Endometrium (tissue), 2 donors: ENCODE results near the gene PDLIM1.

Source experiments
- FAIRE-seq: peaks from 2 replicates; lab custom pipeline; 2012; peaks lifted over from hg19 to GRCh38; lab: Jason Lieb, UNC
- donor health status: control.
- donor health status: control.

The PDLIM1 gene

GRCh38 chr10:95290461-95291364, at the start of gene PDLIM1:
PDLIM1 (minus strand) TSS chr10:95291003; CDS start chr10:95290915, 88 bp downstream.
- no peak for FAIRE-seq

GRCh38 chr10:95339863-95340262, 49.1 kb upstream of the PDLIM1 start:
- no peak for FAIRE-seq

GRCh38 chr10:95337423-95338160, 46.8 kb upstream of the PDLIM1 start:
- FAIRE-seq = no peak

- no peak for FAIRE-seq
Observed at GRCh38 chr10:95336702-95337101, 45.9 kb upstream of the PDLIM1 start.

- no peak for FAIRE-seq
Observed at GRCh38 chr10:95335933-95336699, 45.3 kb upstream of the PDLIM1 start.

GRCh38 chr10:95334805-95335144, 44.0 kb upstream of the PDLIM1 start:
- FAIRE-seq = no peak

- no peak for FAIRE-seq
Observed at GRCh38 chr10:95333997-95334804, 43.4 kb upstream of the PDLIM1 start.

GRCh38 chr10:95332666-95333249, 42.0 kb upstream of the PDLIM1 start:
- FAIRE-seq = no peak

GRCh38 chr10:95331596-95332130, 40.9 kb upstream of the PDLIM1 start:
- no peak for FAIRE-seq

- no peak for FAIRE-seq
Observed at GRCh38 chr10:95330966-95331453, 40.2 kb upstream of the PDLIM1 start.

- no peak for FAIRE-seq
Observed at GRCh38 chr10:95329296-95329695, 38.5 kb upstream of the PDLIM1 start.

GRCh38 chr10:95328013-95328412, 37.2 kb upstream of the PDLIM1 start:
- no peak for FAIRE-seq

GRCh38 chr10:95327367-95327766, 36.6 kb upstream of the PDLIM1 start:
- no peak for FAIRE-seq

GRCh38 chr10:95326396-95326795, 35.6 kb upstream of the PDLIM1 start:
- no peak for FAIRE-seq

- no peak for FAIRE-seq
Observed at GRCh38 chr10:95325863-95326262, 35.1 kb upstream of the PDLIM1 start.

- no peak for FAIRE-seq
Observed at GRCh38 chr10:95324436-95325268, 33.8 kb upstream of the PDLIM1 start.

- FAIRE-seq = no peak
Observed at GRCh38 chr10:95321554-95322301, 30.9 kb upstream of the PDLIM1 start.

GRCh38 chr10:95319239-95319638, 28.4 kb upstream of the PDLIM1 start:
- no peak for FAIRE-seq

GRCh38 chr10:95315509-95315908, 24.7 kb upstream of the PDLIM1 start:
- FAIRE-seq = no peak
